ENCODE results near the gene PLPP2.
"Not testable (repeated sequence)": the region's sequence is repeated elsewhere in the genome, so short reads cannot be mapped to it uniquely, and the experiment has no call there.

PLPP2 gene

GRCh38 chr19:262125-262524 lies 29.1 kb downstream of the PLPP2 start:
- DNase-seq: no peak

GRCh38 chr19:256804-257203 lies 34.4 kb downstream of the PLPP2 start:
- not testable (repeated sequence) for DNase-seq

- not testable (repeated sequence) for DNase-seq
Observed at GRCh38 chr19:252421-253186, 38.6 kb downstream of the PLPP2 start.

- no peak for DNase-seq
Observed at GRCh38 chr19:246551-246950, 44.7 kb downstream of the PLPP2 start.

- DNase-seq: not testable (repeated sequence)
Observed at GRCh38 chr19:245900-246299, 45.3 kb downstream of the PLPP2 start.

GRCh38 chr19:245457-245856 lies 45.7 kb downstream of the PLPP2 start:
- DNase-seq: no peak

Data from fibroblast of skin of abdomen (primary cell).